Stimulated activated naive B cell treated with anti-CD40 and anti-IgM and Interleukin-4, amounts not matched to agents 10 μg/mL and 1 μg/mL and 100 μg/mL, for 72 hours (primary cell): ENCODE data around the gene RNF227.

Source experiments
- ATAC-seq, 2 donors: fragments of 150-1000 bp; cut with Tn5 transposase; replicated peaks; 2 replicates each; pipeline ENCODE4 v1.10.0; 2021; ENCODE audit warnings: moderate library complexity in 1 of 2
- DNase-seq: peaks from one replicate; pipeline ENCODE4 v3.0.0; 2021
- H3K27ac Mint-ChIP-seq: one replicate; pipeline ENCODE4 v1.8.0; 2022; ENCODE audit warnings: mild to moderate bottlenecking, mixed read lengths
- H3K27me3 Mint-ChIP-seq, 2 donors: one replicate each; pipeline ENCODE4 v1.8.0; 2022; ENCODE audit warnings: mixed read lengths in 2 of 2
- H3K36me3 Mint-ChIP-seq, 2 donors: one replicate each; pipeline ENCODE4 v1.8.0; 2022; ENCODE audit warnings: mixed read lengths in 2 of 2, mild to moderate bottlenecking in 1 of 2
- H3K4me1 Mint-ChIP-seq, 2 donors: one replicate each; pipeline ENCODE4 v1.8.0; 2022; ENCODE audit warnings: mixed read lengths in 2 of 2, mild to moderate bottlenecking in 1 of 2
- H3K4me3 Mint-ChIP-seq, 2 donors: one replicate each; pipeline ENCODE4 v1.8.0; 2022; ENCODE audit warnings: mild to moderate bottlenecking in 2 of 2, mixed read lengths in 2 of 2, moderate library complexity in 1 of 2
- H3K9me3 Mint-ChIP-seq, 2 donors: one replicate each; pipeline ENCODE4 v1.8.0; 2022; ENCODE audit warnings: mixed read lengths in 2 of 2, mild to moderate bottlenecking in 1 of 2

Gene RNF227

GRCh38 chr17:7888184-7888920, 27.7 kb downstream of the RNF227 start, which contains the start of gene CHD3:
CHD3 (plus strand) TSS chr17:7888789; CDS start chr17:7889001, 212 bp downstream.
- Mint-ChIP-seq H3K36me3 (peaks cover 14 to 22% of the 10 kb centered on the region in 2 donors), H3K9me3 (no peaks in the 10 kb centered on the region), H3K4me1 (peaks cover 9 to 12% of the 10 kb centered on the region in 2 donors), H3K4me3 (no peak within 1 kb of the TSS), H3K27me3 (no peaks in the 10 kb centered on the region), H3K27ac (peak within 1 kb of the TSS; percentile 89)
- DNase-seq (no peak), ATAC-seq (no peak)

GRCh38 chr17:7887482-7888183, 28.5 kb downstream of the RNF227 start:
- ATAC-seq, result peak; percentile 72 to 75
- H3K27ac Mint-ChIP-seq, result no peak overlapping the region
- H3K9me3 Mint-ChIP-seq, result no peaks in the 10 kb centered on the region
- peaks cover 13 to 20% of the 10 kb centered on the region in 2 donors for H3K36me3 Mint-ChIP-seq
- no peaks in the 10 kb centered on the region for H3K27me3 Mint-ChIP-seq
- H3K4me3 Mint-ChIP-seq, result no peak overlapping the region
- peaks cover 9 to 12% of the 10 kb centered on the region in 2 donors for H3K4me1 Mint-ChIP-seq
- DNase-seq, result peak; percentile 66

- no peak overlapping the region for H3K4me3 Mint-ChIP-seq
- peaks cover 9 to 12% of the 10 kb centered on the region in 2 donors for H3K4me1 Mint-ChIP-seq
- no peaks in the 10 kb centered on the region for H3K27me3 Mint-ChIP-seq
- peaks cover 12 to 18% of the 10 kb centered on the region in 2 donors for H3K36me3 Mint-ChIP-seq
- no peak overlapping the region for H3K27ac Mint-ChIP-seq
- ATAC-seq (peak; percentile 10 to 21), DNase-seq (no peak)
- no peaks in the 10 kb centered on the region for H3K9me3 Mint-ChIP-seq
Observed at GRCh38 chr17:7887038-7887481, 29.0 kb downstream of the RNF227 start.

DNA sequence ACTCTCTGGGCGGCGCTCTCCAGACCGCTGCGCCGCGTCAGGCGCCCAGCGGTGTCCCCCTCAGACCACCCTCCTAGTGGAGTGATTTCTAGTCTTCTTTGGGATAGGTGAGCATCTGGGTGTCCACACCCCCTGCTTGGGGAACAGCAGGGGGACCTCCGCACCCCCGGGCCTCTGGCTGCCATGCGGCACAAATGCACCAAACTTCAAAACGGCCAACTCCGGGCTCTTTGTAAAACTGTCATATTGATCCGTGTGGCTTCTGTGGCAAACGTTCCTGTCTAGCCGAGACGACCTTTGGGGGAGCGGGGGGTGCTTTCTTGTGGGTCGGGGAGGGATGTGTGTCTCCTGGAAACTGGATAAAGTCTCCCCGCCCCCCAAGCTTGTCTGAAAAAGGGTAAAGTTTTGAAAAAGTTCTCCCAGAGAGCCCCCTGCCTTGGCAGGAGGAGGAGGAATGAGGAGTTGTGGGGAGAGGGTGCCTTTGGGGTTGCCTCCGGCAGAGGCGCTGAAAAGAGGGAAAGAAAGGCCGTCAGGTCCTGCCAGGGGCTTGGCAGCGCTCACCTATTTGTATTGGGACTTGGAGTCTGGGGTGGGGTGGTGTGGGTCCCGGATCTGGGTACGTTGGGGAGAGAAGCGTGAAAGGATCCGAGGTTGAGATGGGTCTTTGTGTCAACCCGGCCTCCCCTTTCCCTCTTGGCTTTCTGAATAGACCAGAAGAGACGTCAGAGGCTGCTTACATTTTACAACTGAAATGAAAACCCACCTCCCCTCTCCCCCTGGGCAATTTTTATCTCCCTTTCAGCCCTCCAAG, 29.7 kb downstream of the RNF227 start:
- no peak overlapping the region for H3K4me3 Mint-ChIP-seq
- DNase-seq (no peak), ATAC-seq (peak; percentile 19 to 24)
- peaks cover 9 to 12% of the 10 kb centered on the region in 2 donors for H3K4me1 Mint-ChIP-seq
- H3K27ac Mint-ChIP-seq, result no peak overlapping the region
- no peaks in the 10 kb centered on the region for H3K9me3 Mint-ChIP-seq
- peaks cover 11 to 15% of the 10 kb centered on the region in 2 donors for H3K36me3 Mint-ChIP-seq
- H3K27me3 Mint-ChIP-seq, result no peaks in the 10 kb centered on the region

DNA sequence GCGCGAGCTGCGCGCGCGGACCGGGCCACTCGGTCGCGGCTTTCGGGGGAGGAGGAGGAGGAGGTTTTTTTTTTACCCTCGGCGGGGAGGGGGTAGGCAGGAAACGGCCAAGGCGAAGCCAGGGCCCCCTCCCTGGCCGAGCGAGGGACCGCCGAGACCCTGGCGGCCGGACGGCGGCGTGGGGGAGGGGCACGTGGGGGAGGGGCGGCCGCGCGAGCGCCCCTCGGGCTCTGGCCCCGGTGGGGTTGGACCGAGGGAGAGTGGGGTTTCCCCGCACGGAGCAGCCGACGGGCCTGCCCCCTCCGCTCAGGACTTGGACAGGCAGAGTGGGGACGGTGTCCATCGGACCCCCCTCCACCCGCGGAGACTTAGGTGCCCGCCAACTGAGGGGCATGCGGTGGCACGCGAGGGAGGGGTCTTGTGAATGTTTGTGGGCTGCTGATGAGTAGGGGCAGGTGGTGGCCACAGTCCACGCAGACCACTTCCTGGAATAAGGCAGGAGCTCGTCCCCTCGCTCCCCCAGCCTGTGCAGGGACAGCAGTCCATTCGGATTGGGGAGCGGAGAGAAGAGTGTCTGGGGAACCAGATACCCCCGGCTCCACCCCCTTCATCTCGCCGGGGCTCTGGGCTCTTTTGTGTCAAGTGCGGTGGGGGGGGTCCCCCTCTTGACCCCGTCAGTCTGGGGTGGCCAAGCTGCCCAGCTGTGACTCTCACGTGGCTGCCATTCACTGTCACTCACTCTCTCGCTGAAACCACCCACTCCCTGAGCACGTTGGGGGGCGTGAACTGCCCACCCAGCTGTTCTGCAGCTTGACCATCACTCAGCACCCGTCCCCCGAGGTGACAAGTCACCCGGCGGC, 30.5 kb downstream of the RNF227 start:
- ATAC-seq (peak; percentile 43 to 44), DNase-seq (peak; percentile 49)
- Mint-ChIP-seq H3K9me3 (no peaks in the 10 kb centered on the region), H3K4me3 (peak overlapping the region in 1 of 2 donors; percentile 62), H3K27me3 (no peaks in the 10 kb centered on the region), H3K27ac (peak overlapping the region; percentile 75), H3K4me1 (peaks cover 9 to 12% of the 10 kb centered on the region in 2 donors), H3K36me3 (peaks cover 9 to 13% of the 10 kb centered on the region in 2 donors)

DNA sequence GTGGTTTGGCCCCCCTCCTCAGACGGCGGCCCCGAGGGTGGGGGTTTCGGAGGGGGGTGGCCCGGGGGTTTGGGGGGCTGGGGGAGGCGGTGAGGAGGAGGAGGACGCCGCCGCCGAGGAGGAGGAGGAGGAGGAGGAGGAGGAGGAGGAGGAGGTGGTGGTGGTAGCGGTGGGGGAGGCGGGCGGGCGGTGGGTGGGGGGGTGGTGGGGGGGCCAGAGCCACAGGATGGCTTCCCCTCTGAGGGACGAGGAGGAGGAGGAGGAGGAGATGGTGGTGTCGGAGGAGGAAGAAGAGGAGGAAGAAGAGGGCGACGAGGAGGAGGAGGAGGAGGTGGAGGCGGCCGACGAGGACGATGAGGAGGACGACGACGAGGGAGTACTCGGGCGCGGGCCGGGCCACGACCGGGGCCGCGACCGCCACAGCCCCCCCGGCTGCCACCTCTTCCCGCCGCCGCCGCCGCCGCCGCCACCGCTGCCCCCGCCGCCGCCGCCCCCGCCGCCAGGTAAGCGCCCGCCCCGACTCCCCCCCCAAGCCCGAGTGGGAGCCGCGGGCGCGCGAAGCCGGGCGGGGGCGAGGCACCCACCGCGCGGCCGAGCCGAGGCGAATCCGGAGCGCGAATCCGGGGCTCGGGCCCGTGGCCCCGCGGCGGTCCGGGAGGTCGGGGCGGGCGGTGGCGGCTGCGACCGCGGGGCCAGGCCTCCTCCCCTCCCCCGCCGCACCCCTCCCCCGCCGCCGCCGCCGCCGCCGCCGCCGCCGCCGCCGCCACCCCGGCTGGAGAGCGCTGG, 31.3 kb downstream of the RNF227 start:
- Mint-ChIP-seq H3K9me3 (no peaks in the 10 kb centered on the region), H3K27me3 (no peaks in the 10 kb centered on the region), H3K4me3 (peak overlapping the region; percentile 75 to 80), H3K4me1 (peaks cover 9 to 12% of the 10 kb centered on the region in 2 donors), H3K36me3 (peaks cover 2 to 7% of the 10 kb centered on the region in 2 donors), H3K27ac (peak overlapping the region; percentile 86)
- DNase-seq, result no peak
- peak in 1 of 2 donors; percentile 1 for ATAC-seq

GRCh38 chr17:7883781-7884386, 32.2 kb downstream of the RNF227 start:
- DNase-seq (no peak), ATAC-seq (no peak)
- peak overlapping the region; percentile 33 for H3K27ac Mint-ChIP-seq
- H3K27me3 Mint-ChIP-seq, result no peaks in the 10 kb centered on the region
- H3K4me3 Mint-ChIP-seq, result peak overlapping the region; percentile 58 to 59
- H3K4me1 Mint-ChIP-seq, result peaks cover 8 to 9% of the 10 kb centered on the region in 2 donors
- H3K9me3 Mint-ChIP-seq, result no peaks in the 10 kb centered on the region
- H3K36me3 Mint-ChIP-seq, result peaks cover 0 to 7% of the 10 kb centered on the region in 2 donors

GRCh38 chr17:7882629-7883028, 33.5 kb downstream of the RNF227 start:
- H3K27me3 Mint-ChIP-seq, result no peaks in the 10 kb centered on the region
- no peak overlapping the region for H3K27ac Mint-ChIP-seq
- ATAC-seq, result no peak
- H3K4me3 Mint-ChIP-seq, result no peak overlapping the region
- peaks cover 0 to 7% of the 10 kb centered on the region in 2 donors for H3K36me3 Mint-ChIP-seq
- H3K4me1 Mint-ChIP-seq, result peaks cover 8 to 9% of the 10 kb centered on the region in 2 donors
- H3K9me3 Mint-ChIP-seq, result no peaks in the 10 kb centered on the region
- no peak for DNase-seq

DNA sequence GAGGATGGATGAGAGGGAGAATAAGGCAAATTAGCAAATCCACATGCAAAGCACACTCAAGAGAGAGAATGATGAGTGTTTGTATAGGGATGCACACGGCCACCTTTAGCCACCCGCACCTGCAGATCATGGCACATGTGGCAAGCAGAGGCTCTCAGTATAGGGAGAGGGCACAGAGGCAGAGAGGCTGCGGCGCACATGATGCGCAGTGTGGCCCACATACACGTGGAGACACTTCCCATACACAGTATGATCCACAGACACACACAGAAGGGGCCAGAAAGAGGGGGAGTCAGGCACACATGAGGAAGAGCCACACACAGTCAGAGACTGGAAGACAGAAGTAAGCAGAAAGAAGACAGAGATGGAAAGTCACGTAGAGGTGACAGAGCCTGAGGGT, 34.0 kb downstream of the RNF227 start:
- peaks cover 2 to 7% of the 10 kb centered on the region in 2 donors for H3K36me3 Mint-ChIP-seq
- no peak for ATAC-seq
- H3K4me1 Mint-ChIP-seq, result peaks cover 8 to 9% of the 10 kb centered on the region in 2 donors
- no peak overlapping the region for H3K4me3 Mint-ChIP-seq
- no peak for DNase-seq
- no peak overlapping the region for H3K27ac Mint-ChIP-seq
- no peaks in the 10 kb centered on the region for H3K9me3 Mint-ChIP-seq
- H3K27me3 Mint-ChIP-seq, result no peaks in the 10 kb centered on the region

GRCh38 chr17:7881276-7882054, 34.6 kb downstream of the RNF227 start:
- H3K27me3 Mint-ChIP-seq, result no peaks in the 10 kb centered on the region

DNA sequence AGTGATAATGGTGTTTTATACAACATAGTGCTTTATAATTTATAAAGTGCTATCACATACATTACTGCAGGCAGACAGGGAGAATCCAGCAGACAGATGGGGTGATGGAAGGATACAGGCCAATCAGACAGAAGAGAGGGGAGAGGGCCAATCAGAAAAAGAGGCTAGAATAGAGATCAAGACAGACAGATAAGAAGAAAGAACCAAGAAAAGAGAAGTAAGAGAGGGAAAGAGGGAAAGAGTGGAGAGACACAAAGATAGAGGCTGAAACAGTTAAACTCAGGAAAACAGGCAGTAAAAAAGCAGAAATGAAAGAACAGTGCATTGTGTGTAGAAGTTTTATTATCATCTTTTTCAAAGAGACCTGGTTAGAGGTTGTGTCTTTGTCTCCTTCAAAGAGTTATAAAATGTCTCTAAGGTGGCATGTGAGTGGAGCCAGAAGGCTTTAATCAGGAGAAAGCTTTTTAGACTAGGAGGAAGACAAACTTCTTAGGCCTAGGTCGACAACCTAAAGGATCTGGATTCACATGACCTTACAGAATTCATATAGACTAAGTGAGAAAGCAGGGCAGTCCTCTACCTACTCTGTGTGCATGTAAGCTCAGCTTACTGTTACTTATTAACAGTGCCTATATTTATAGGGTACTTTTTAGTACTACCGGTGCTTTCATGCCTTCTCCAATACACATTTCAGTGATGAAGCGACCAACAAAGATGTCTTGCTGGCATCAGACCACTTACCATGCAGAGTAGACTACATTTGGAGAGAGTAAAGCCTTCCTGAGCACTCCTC, 35.8 kb downstream of the RNF227 start:
- peak; percentile 32 to 53 for ATAC-seq

More at GRCh38 chr17:7881276-7882054, 34.6 kb downstream of the RNF227 start:
- peaks cover 2 to 7% of the 10 kb centered on the region in 2 donors for H3K36me3 Mint-ChIP-seq
- no peaks in the 10 kb centered on the region for H3K9me3 Mint-ChIP-seq
- ATAC-seq, result no peak
- peaks cover 6 to 10% of the 10 kb centered on the region in 2 donors for H3K4me1 Mint-ChIP-seq
- no peak overlapping the region for H3K4me3 Mint-ChIP-seq
- H3K27ac Mint-ChIP-seq, result no peak overlapping the region
- no peak for DNase-seq

More for the DNA sequence above, 35.8 kb downstream of the RNF227 start:
- peaks cover 8% of the 10 kb centered on the region in 2 donors for H3K36me3 Mint-ChIP-seq
- no peak for DNase-seq
- H3K27me3 Mint-ChIP-seq, result no peaks in the 10 kb centered on the region
- no peak overlapping the region for H3K27ac Mint-ChIP-seq
- peaks cover 6 to 9% of the 10 kb centered on the region in 2 donors for H3K4me1 Mint-ChIP-seq
- no peaks in the 10 kb centered on the region for H3K9me3 Mint-ChIP-seq
- no peak overlapping the region for H3K4me3 Mint-ChIP-seq
